ENCODE results near the gene FUT8.

Gene FUT8

GRCh38 chr14:65751510-65751909 lies 339.0 kb downstream of the FUT8 start:
- H3K27ac Mint-ChIP-seq, result no peak overlapping the region
- peaks cover 11% of the 10 kb centered on the region for H3K36me3 Mint-ChIP-seq (ENCODE audit: low read depth)
- no peaks in the 10 kb centered on the region for H3K9me3 Mint-ChIP-seq

GRCh38 chr14:65753061-65753460 lies 340.5 kb downstream of the FUT8 start:
- Mint-ChIP-seq H3K27me3 (ENCODE audit: low read depth) (no peaks in the 10 kb centered on the region), H3K27ac (no peak overlapping the region), H3K9me3 (no peaks in the 10 kb centered on the region), H3K36me3 (ENCODE audit: low read depth) (peaks cover 2% of the 10 kb centered on the region), H3K4me3 (no peak overlapping the region), H3K4me1 (ENCODE audit: low read depth) (no peaks in the 10 kb centered on the region)

More at GRCh38 chr14:65751510-65751909, 339.0 kb downstream of the FUT8 start:
- H3K4me1 Mint-ChIP-seq (ENCODE audit: low read depth), result no peaks in the 10 kb centered on the region
- H3K4me3 Mint-ChIP-seq, result no peak overlapping the region
- H3K27me3 Mint-ChIP-seq (ENCODE audit: low read depth), result no peaks in the 10 kb centered on the region

- peaks cover 2% of the 10 kb centered on the region for H3K36me3 Mint-ChIP-seq (ENCODE audit: low read depth)
- no peak overlapping the region for H3K27ac Mint-ChIP-seq
- no peak overlapping the region for H3K4me3 Mint-ChIP-seq
- peaks cover 6% of the 10 kb centered on the region for H3K27me3 Mint-ChIP-seq (ENCODE audit: low read depth)
- H3K9me3 Mint-ChIP-seq, result no peaks in the 10 kb centered on the region
- no peaks in the 10 kb centered on the region for H3K4me1 Mint-ChIP-seq (ENCODE audit: low read depth)
Measured at GRCh38 chr14:65755331-65755730, 342.8 kb downstream of the FUT8 start.

GRCh38 chr14:65756880-65757279 lies 344.4 kb downstream of the FUT8 start:
- no peak overlapping the region for H3K4me3 Mint-ChIP-seq
- H3K36me3 Mint-ChIP-seq (ENCODE audit: low read depth), result peaks cover 2% of the 10 kb centered on the region
- no peaks in the 10 kb centered on the region for H3K4me1 Mint-ChIP-seq (ENCODE audit: low read depth)
- H3K9me3 Mint-ChIP-seq, result no peaks in the 10 kb centered on the region
- H3K27ac Mint-ChIP-seq, result no peak overlapping the region
- peaks cover 12% of the 10 kb centered on the region for H3K27me3 Mint-ChIP-seq (ENCODE audit: low read depth)

GRCh38 chr14:65769151-65769550 lies 356.6 kb downstream of the FUT8 start:
- H3K27ac Mint-ChIP-seq, result no peak overlapping the region
- no peaks in the 10 kb centered on the region for H3K4me1 Mint-ChIP-seq (ENCODE audit: low read depth)
- no peak overlapping the region for H3K4me3 Mint-ChIP-seq
- peaks cover 15% of the 10 kb centered on the region for H3K27me3 Mint-ChIP-seq (ENCODE audit: low read depth)
- no peaks in the 10 kb centered on the region for H3K36me3 Mint-ChIP-seq (ENCODE audit: low read depth)
- peaks cover 2% of the 10 kb centered on the region for H3K9me3 Mint-ChIP-seq

GRCh38 chr14:65770681-65771080 lies 358.2 kb downstream of the FUT8 start:
- H3K4me3 Mint-ChIP-seq, result no peak overlapping the region
- no peaks in the 10 kb centered on the region for H3K4me1 Mint-ChIP-seq (ENCODE audit: low read depth)
- no peak overlapping the region for H3K27ac Mint-ChIP-seq
- H3K27me3 Mint-ChIP-seq (ENCODE audit: low read depth), result peaks cover 15% of the 10 kb centered on the region
- H3K36me3 Mint-ChIP-seq (ENCODE audit: low read depth), result no peaks in the 10 kb centered on the region
- H3K9me3 Mint-ChIP-seq, result peaks cover 6% of the 10 kb centered on the region

- Mint-ChIP-seq H3K4me1 (ENCODE audit: low read depth) (no peaks in the 10 kb centered on the region), H3K4me3 (no peak overlapping the region), H3K27ac (no peak overlapping the region), H3K9me3 (peaks cover 6% of the 10 kb centered on the region), H3K27me3 (ENCODE audit: low read depth) (peaks cover 16% of the 10 kb centered on the region), H3K36me3 (ENCODE audit: low read depth) (no peaks in the 10 kb centered on the region)
Measured at GRCh38 chr14:65771271-65771670, 358.7 kb downstream of the FUT8 start.

GRCh38 chr14:65772466-65772865 lies 359.9 kb downstream of the FUT8 start:
- Mint-ChIP-seq H3K4me3 (no peak overlapping the region), H3K27ac (no peak overlapping the region), H3K36me3 (ENCODE audit: low read depth) (no peaks in the 10 kb centered on the region), H3K4me1 (ENCODE audit: low read depth) (no peaks in the 10 kb centered on the region), H3K27me3 (ENCODE audit: low read depth) (peaks cover 15% of the 10 kb centered on the region), H3K9me3 (peaks cover 6% of the 10 kb centered on the region)

GRCh38 chr14:65772921-65773574 lies 360.5 kb downstream of the FUT8 start:
- Mint-ChIP-seq H3K4me3 (no peak overlapping the region), H3K27me3 (ENCODE audit: low read depth) (peaks cover 13% of the 10 kb centered on the region), H3K36me3 (ENCODE audit: low read depth) (no peaks in the 10 kb centered on the region), H3K27ac (no peak overlapping the region), H3K4me1 (ENCODE audit: low read depth) (no peaks in the 10 kb centered on the region), H3K9me3 (peaks cover 6% of the 10 kb centered on the region)

GRCh38 chr14:65774041-65774440 lies 361.5 kb downstream of the FUT8 start:
- Mint-ChIP-seq H3K27me3 (ENCODE audit: low read depth) (peaks cover 18% of the 10 kb centered on the region), H3K36me3 (ENCODE audit: low read depth) (no peaks in the 10 kb centered on the region), H3K4me3 (no peak overlapping the region), H3K27ac (no peak overlapping the region), H3K4me1 (ENCODE audit: low read depth) (no peaks in the 10 kb centered on the region), H3K9me3 (peaks cover 6% of the 10 kb centered on the region)

GRCh38 chr14:65776193-65776852 lies 363.8 kb downstream of the FUT8 start:
- Mint-ChIP-seq H3K4me3 (no peak overlapping the region), H3K27ac (no peak overlapping the region), H3K9me3 (peaks cover 6% of the 10 kb centered on the region), H3K4me1 (ENCODE audit: low read depth) (no peaks in the 10 kb centered on the region), H3K36me3 (ENCODE audit: low read depth) (no peaks in the 10 kb centered on the region), H3K27me3 (ENCODE audit: low read depth) (peaks cover 37% of the 10 kb centered on the region)

- H3K27ac Mint-ChIP-seq, result no peak overlapping the region
- H3K27me3 Mint-ChIP-seq (ENCODE audit: low read depth), result peaks cover 59% of the 10 kb centered on the region
Measured at GRCh38 chr14:65780566-65780965, 368.0 kb downstream of the FUT8 start.

GRCh38 chr14:65783101-65783500 lies 370.6 kb downstream of the FUT8 start:
- Mint-ChIP-seq H3K4me3 (no peak overlapping the region), H3K36me3 (ENCODE audit: low read depth) (no peaks in the 10 kb centered on the region), H3K9me3 (no peaks in the 10 kb centered on the region), H3K27me3 (ENCODE audit: low read depth) (peaks cover 62% of the 10 kb centered on the region), H3K4me1 (ENCODE audit: low read depth) (no peaks in the 10 kb centered on the region), H3K27ac (no peak overlapping the region)

More at GRCh38 chr14:65780566-65780965, 368.0 kb downstream of the FUT8 start:
- Mint-ChIP-seq H3K36me3 (ENCODE audit: low read depth) (no peaks in the 10 kb centered on the region), H3K9me3 (no peaks in the 10 kb centered on the region), H3K4me1 (ENCODE audit: low read depth) (no peaks in the 10 kb centered on the region), H3K4me3 (no peak overlapping the region)

- no peak overlapping the region for H3K27ac Mint-ChIP-seq
- H3K9me3 Mint-ChIP-seq, result no peaks in the 10 kb centered on the region
Measured at GRCh38 chr14:65783576-65783975, 371.0 kb downstream of the FUT8 start.

GRCh38 chr14:65784574-65784973 lies 372.0 kb downstream of the FUT8 start:
- no peaks in the 10 kb centered on the region for H3K9me3 Mint-ChIP-seq
- H3K36me3 Mint-ChIP-seq (ENCODE audit: low read depth), result no peaks in the 10 kb centered on the region
- no peaks in the 10 kb centered on the region for H3K4me1 Mint-ChIP-seq (ENCODE audit: low read depth)
- H3K27ac Mint-ChIP-seq, result no peak overlapping the region
- no peak overlapping the region for H3K4me3 Mint-ChIP-seq
- H3K27me3 Mint-ChIP-seq (ENCODE audit: low read depth), result peaks cover 59% of the 10 kb centered on the region

More at GRCh38 chr14:65783576-65783975, 371.0 kb downstream of the FUT8 start:
- Mint-ChIP-seq H3K27me3 (ENCODE audit: low read depth) (peaks cover 61% of the 10 kb centered on the region), H3K4me3 (no peak overlapping the region), H3K4me1 (ENCODE audit: low read depth) (no peaks in the 10 kb centered on the region), H3K36me3 (ENCODE audit: low read depth) (no peaks in the 10 kb centered on the region)
